Sigmoid colon (tissue), 7 donors: Measurements from ENCODE around the gene GJB4. TPM values are rescaled to one million over a fixed set of nuclear protein-coding genes. Genes with fewer than 3 reads are reported as not detected.
A peak's percentile ranks its signal among the peaks of the same experiment; 100 is the strongest.

Experiments
- DNase-seq: peaks from one replicate; pipeline ENCODE4 v3.0.0-alpha.2; 2019
- H3K27ac ChIP-seq, 4 donors: fragments of 200-600 bp; sonication (generic); one replicate each; pipeline ENCODE4 v1.5.1; 2016 to 2019; ENCODE audit warnings: mild to moderate bottlenecking in 1 of 4
- H3K27me3 ChIP-seq, 3 donors: fragments of 200-600 bp; sonication (generic); one replicate each; pipeline ENCODE4 v1.5.1; 2019; ENCODE audit warnings: mild to moderate bottlenecking in 1 of 3
- H3K36me3 ChIP-seq, 4 donors: fragments of 200-600 bp; sonication (generic); one replicate each; pipeline ENCODE4 v1.5.1; 2016 to 2019
- H3K4me1 ChIP-seq, 4 donors: fragments of 200-600 bp; sonication (generic); one replicate each; pipeline ENCODE4 v1.5.1; 2017 to 2019
- H3K4me3 ChIP-seq, 4 donors: fragments of 200-600 bp; sonication (generic); one replicate each; pipeline ENCODE4 v1.5.1; 2017 to 2019; ENCODE audit warnings: mild to moderate bottlenecking in 2 of 4, moderate library complexity in 1 of 4
- H3K9me3 ChIP-seq, 4 donors: fragments of 200-600 bp in 3 of 4; sonication (generic) in 3 of 4; one replicate each; pipeline versions ENCODE4 v1.5.1 to v1.6.1; 2013 to 2019
- EP300 ChIP-seq, 4 donors: sonication (generic); formaldehyde crosslinking; IDR thresholded peaks; one replicate each; pipeline ENCODE4 v1.6.1; 2017; ENCODE audit warnings: antibody characterized with exemption in 4 of 4
- POLR2A ChIP-seq, 2 donors: fragments of 450-650 bp; IDR thresholded peaks; one replicate each; pipeline ENCODE4 v1.6.1; 2016; ENCODE audit warnings: antibody characterized with exemption in 2 of 2, mild to moderate bottlenecking in 2 of 2, moderate library complexity in 2 of 2
- POLR2AphosphoS5 ChIP-seq, 4 donors: sonication (generic); formaldehyde crosslinking; IDR thresholded peaks; one replicate each; pipeline ENCODE4 v1.6.1; 2017; ENCODE audit warnings: antibody characterized with exemption in 4 of 4
- WGBS, 2 donors: extraction: QIAGEN DNeasy Blood & Tissue Kit; methylation state at CpG; one replicate each; pipeline ENCODE4 v1.1.7; 2013; 5-methylcytosine and 5-hydroxymethylcytosine counted together
- intact Hi-C: fragments of 100-400 bp; cut with DNase I; formaldehyde crosslinking; loops from one replicate; pipeline ENCODE4 v1.15.1; 2023
- polyA plus RNA-seq, 3 donors: library from polyadenylated mRNA; stranded (reverse); fragments of 200-250 nt; gene quantifications; one replicate each; pipeline ENCODE4 v1.2.3, GENCODE V29; 2013
- total RNA-seq, 4 donors: library from RNA; depleted of rRNA; stranded (reverse); fragments of >200 nt; gene quantifications; one replicate each; pipeline ENCODE4 v1.1.0, GENCODE V29; 2016
- TF ChIP-seq, protein P1 (sequence below), 4 experiments: fragments of 450-650 bp in 3 of 4; fragments of 200-600 bp in 1 of 4; IDR thresholded peaks; one replicate each; pipeline ENCODE4 v1.5.1; 2016 to 2019; ENCODE audit warnings: antibody characterized with exemption in 4 of 4, mild to moderate bottlenecking in 3 of 4, moderate library complexity in 2 of 4
- donor health status: healthy with polysubstance abuse.
- donor health status: Bipolar disorder and iron deficiency.
- donor health status: healthy.

Gene GJB4
- total and polyA plus RNA-seq, 7 donors, result 0.39 TPM; not detected in 6

DNA sequence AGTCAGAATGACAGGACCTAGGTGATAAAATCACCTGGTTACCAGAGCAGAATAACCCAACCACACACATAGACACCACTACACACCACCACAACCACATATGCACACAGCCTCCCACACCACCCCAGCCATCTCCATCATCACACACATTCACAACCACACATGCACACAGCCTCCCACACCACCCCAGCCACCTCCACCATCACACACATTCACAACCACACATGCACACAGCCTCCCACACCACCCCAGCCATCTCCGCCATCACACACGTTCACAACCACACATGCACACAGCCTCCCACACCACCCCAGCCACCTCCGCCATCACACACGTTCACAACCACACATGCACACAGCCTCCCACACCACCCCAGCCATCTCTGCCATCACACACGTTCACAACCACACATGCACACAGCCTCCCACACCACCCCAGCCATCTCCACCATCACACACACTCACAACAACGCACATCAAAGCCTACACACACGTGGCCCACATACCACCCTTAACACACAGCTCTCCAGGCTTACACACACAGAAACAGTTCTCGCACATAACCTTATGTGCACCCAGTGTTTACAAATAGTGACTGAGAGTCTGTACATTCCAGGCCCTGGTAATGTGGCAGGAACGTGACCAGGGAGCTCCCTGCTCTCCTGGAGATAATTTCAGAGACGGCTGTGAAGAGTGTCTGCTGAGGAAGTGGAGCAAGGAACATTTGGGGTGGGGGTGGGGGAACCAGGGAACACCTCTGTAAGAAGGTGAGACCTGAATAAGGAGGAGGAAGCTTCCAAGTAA lies 18.2 kb downstream of the GJB4 start:
- no peak overlapping the region for H3K27ac ChIP-seq
- no peaks in the 10 kb centered on the region for H3K36me3 ChIP-seq
- WGBS, 2 donors, result 65 to 87% methylated on average over 10 of the region's 10 CpGs
- H3K27me3 ChIP-seq, result peaks cover 19 to 48% (median 30%) of the 10 kb centered on the region in 3 donors
- TF ChIP-seq POLR2A (IDR thresholded peaks at IDR 0.05) (no peak), POLR2AphosphoS5 (IDR thresholded peaks at IDR 0.05) (no peak), EP300 (IDR thresholded peaks at IDR 0.05) (no peak)
- TF ChIP-seq, protein P1, sequence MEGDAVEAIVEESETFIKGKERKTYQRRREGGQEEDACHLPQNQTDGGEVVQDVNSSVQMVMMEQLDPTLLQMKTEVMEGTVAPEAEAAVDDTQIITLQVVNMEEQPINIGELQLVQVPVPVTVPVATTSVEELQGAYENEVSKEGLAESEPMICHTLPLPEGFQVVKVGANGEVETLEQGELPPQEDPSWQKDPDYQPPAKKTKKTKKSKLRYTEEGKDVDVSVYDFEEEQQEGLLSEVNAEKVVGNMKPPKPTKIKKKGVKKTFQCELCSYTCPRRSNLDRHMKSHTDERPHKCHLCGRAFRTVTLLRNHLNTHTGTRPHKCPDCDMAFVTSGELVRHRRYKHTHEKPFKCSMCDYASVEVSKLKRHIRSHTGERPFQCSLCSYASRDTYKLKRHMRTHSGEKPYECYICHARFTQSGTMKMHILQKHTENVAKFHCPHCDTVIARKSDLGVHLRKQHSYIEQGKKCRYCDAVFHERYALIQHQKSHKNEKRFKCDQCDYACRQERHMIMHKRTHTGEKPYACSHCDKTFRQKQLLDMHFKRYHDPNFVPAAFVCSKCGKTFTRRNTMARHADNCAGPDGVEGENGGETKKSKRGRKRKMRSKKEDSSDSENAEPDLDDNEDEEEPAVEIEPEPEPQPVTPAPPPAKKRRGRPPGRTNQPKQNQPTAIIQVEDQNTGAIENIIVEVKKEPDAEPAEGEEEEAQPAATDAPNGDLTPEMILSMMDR (IDR thresholded peaks at IDR 0.05), result no peak
- DNase-seq, result peak; percentile 28
- intact Hi-C loops, result no loop called here
- no peak overlapping the region for H3K4me3 ChIP-seq
- no peaks in the 10 kb centered on the region for H3K9me3 ChIP-seq
- peaks cover 0 to 14% (median 12%) of the 10 kb centered on the region in 4 donors for H3K4me1 ChIP-seq

DNA sequence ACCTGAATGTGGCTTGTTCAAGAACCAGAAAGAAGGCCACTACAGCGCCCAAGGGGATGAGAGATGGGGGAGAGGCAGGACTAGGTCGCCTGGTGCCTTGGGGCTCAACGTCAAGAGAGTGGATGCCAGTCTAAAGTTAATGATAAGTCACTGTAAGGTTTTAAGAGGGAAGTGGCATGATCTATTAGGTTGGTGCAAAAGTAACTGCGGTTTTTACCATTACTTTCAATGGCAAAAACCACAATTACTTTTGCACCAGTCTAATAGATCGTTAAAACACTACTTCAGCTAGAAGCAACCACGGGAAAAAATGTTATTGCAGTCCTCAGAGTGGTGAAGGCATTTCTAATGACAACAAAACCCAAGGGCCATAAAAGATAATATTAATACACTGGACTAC lies 18.8 kb downstream of the GJB4 start:
- WGBS, 2 donors, result 80 to 82% methylated on average over 6 of the region's 6 CpGs
- Histone ChIP-seq H3K27me3 (peaks cover 25 to 54% (median 37%) of the 10 kb centered on the region in 3 donors), H3K4me3 (no peak overlapping the region), H3K27ac (no peak overlapping the region), H3K4me1 (peaks cover 0 to 14% (median 12%) of the 10 kb centered on the region in 4 donors), H3K9me3 (no peaks in the 10 kb centered on the region), H3K36me3 (no peaks in the 10 kb centered on the region)
- TF ChIP-seq POLR2A (IDR thresholded peaks at IDR 0.05) (no peak), POLR2AphosphoS5 (IDR thresholded peaks at IDR 0.05) (no peak), EP300 (IDR thresholded peaks at IDR 0.05) (no peak)
- TF ChIP-seq, protein P1 (IDR thresholded peaks at IDR 0.05), result no peak
- intact Hi-C loops, result no loop called here
- peak; percentile 19 for DNase-seq

DNA sequence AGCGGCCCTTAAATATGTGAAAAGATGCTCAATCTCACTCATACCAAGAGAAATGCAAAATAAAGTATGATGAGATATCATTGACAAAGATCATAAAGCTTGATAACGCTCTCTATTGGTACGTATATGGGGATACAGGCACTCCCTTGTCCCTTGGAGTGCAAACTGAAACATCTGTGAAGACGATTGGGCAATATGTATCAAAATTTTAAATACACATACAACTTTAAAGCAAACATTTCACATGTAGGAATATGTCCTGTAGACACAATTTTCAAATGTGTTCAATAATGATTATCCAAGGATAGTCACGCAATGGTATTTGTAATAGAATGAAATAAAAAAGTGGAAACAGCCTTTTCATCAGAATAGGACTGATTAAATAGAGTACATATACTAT lies 19.5 kb downstream of the GJB4 start:
- Histone ChIP-seq H3K36me3 (no peaks in the 10 kb centered on the region), H3K27ac (no peak overlapping the region), H3K4me1 (peaks cover 0 to 14% (median 12%) of the 10 kb centered on the region in 4 donors), H3K4me3 (no peak overlapping the region), H3K9me3 (no peaks in the 10 kb centered on the region), H3K27me3 (peaks cover 26 to 60% (median 37%) of the 10 kb centered on the region in 3 donors)
- intact Hi-C loops, result no loop called here
- 67 to 82% methylated on average over 5 of the region's 5 CpGs for WGBS, 2 donors
- DNase-seq, result no peak
- TF ChIP-seq, protein P1 (IDR thresholded peaks at IDR 0.05), result no peak
- TF ChIP-seq POLR2AphosphoS5 (IDR thresholded peaks at IDR 0.05), result no peak
- no peak for TF ChIP-seq POLR2A (IDR thresholded peaks at IDR 0.05)
- TF ChIP-seq EP300 (IDR thresholded peaks at IDR 0.05), result no peak

DNA sequence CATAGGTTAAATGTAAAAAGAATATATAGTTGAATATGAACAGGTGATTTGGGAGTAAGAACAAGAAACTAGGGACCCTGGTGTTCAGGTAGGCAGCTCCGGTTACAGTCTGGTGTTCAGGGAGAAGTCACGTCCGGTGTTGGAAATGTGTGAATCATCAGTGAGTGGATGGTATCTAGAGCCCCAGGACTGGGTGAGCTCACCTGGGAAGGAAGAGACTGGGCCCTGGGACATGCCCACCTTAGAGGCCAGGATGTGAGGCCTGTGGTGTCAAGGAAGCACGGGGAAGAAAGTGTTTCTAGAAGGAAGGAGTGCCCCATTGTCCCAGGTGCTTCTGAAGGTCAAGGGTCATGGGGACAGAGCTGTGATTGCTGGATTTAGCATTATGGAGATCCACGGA lies 20.0 kb downstream of the GJB4 start:
- peak; percentile 18 for DNase-seq
- Histone ChIP-seq H3K27ac (no peak overlapping the region), H3K27me3 (peaks cover 26 to 62% (median 37%) of the 10 kb centered on the region in 3 donors), H3K9me3 (no peaks in the 10 kb centered on the region), H3K4me1 (peaks cover 0 to 14% (median 12%) of the 10 kb centered on the region in 4 donors), H3K36me3 (no peaks in the 10 kb centered on the region), H3K4me3 (no peak overlapping the region)
- intact Hi-C loops, result no loop called here
- TF ChIP-seq POLR2A (IDR thresholded peaks at IDR 0.05), result no peak
- TF ChIP-seq POLR2AphosphoS5 (IDR thresholded peaks at IDR 0.05), result no peak
- no peak for TF ChIP-seq EP300 (IDR thresholded peaks at IDR 0.05)
- TF ChIP-seq, protein P1 (IDR thresholded peaks at IDR 0.05), result no peak
- 68 to 81% methylated on average over 5 of the region's 5 CpGs for WGBS, 2 donors
